HTR-8/SVneo (cell line): ENCODE data around the gene PCBP3.
"Not testable (repeated sequence)": the region's sequence is repeated elsewhere in the genome, so short reads cannot be mapped to it uniquely, and the experiment has no call there.

Experiments
- DNase-seq: peaks from one replicate; pipeline ENCODE4 v3.0.0; 2011; ENCODE audit warnings: low spot score, mixed read lengths; ENCODE audit not compliant: insufficient read length
- FAIRE-seq: peaks from 2 replicates; lab custom pipeline; 2011; peaks lifted over from hg19 to GRCh38; lab: Jason Lieb, UNC

The PCBP3 gene

GRCh38 chr21:45632637-45633251 is 10.8 kb upstream of the PCBP3 start:
- DNase-seq (no peak), FAIRE-seq (no peak)

- FAIRE-seq (no peak), DNase-seq (no peak)
These were observed 8.9 kb upstream of the PCBP3 start for GRCh38 chr21:45634511-45635183.

GRCh38 chr21:45635271-45636151 is 8.0 kb upstream of the PCBP3 start:
- FAIRE-seq: no peak
- no peak for DNase-seq

- no peak for FAIRE-seq
- no peak for DNase-seq
These were observed 7.1 kb upstream of the PCBP3 start for GRCh38 chr21:45636459-45636858.

- DNase-seq (no peak), FAIRE-seq (no peak)
These were observed 6.4 kb upstream of the PCBP3 start for GRCh38 chr21:45636951-45637646.

GRCh38 chr21:45637883-45638282 is 5.6 kb upstream of the PCBP3 start:
- DNase-seq: no peak
- FAIRE-seq: no peak

GRCh38 chr21:45638707-45639106 is 4.8 kb upstream of the PCBP3 start:
- DNase-seq: no peak
- no peak for FAIRE-seq

- FAIRE-seq (no peak), DNase-seq (no peak)
These were observed 4.1 kb upstream of the PCBP3 start for GRCh38 chr21:45639206-45640000.

GRCh38 chr21:45640001-45640887 is 3.3 kb upstream of the PCBP3 start:
- FAIRE-seq (no peak), DNase-seq (no peak)

- FAIRE-seq (no peak), DNase-seq (no peak)
These were observed 2.5 kb upstream of the PCBP3 start for GRCh38 chr21:45640888-45641479.

GRCh38 chr21:45641480-45642035 is 2.0 kb upstream of the PCBP3 start:
- DNase-seq: no peak
- no peak for FAIRE-seq

GRCh38 chr21:45642122-45642813 is 1.3 kb upstream of the PCBP3 start:
- DNase-seq (no peak), FAIRE-seq (no peak)

- DNase-seq (no peak), FAIRE-seq (no peak)
These were observed 749 bp downstream of the PCBP3 start for GRCh38 chr21:45644041-45644906.

- DNase-seq: no peak
- FAIRE-seq: no peak
These were observed 8.4 kb downstream of the PCBP3 start for GRCh38 chr21:45651921-45652320.

GRCh38 chr21:45655124-45655523 is 11.6 kb downstream of the PCBP3 start:
- FAIRE-seq: no peak
- DNase-seq: no peak

- DNase-seq, FAIRE-seq: not testable (repeated sequence)
These were observed 12.6 kb downstream of the PCBP3 start for GRCh38 chr21:45656114-45656513.
